Measurements from ENCODE around the gene DCAF8L2. TPM values are rescaled to one million over a fixed set of nuclear protein-coding genes. Genes with fewer than 3 reads are reported as not detected.

The DCAF8L2 gene
- total RNA-seq, result not detected

GRCh38 chrX:27590044-27590443, at the start of gene DCAF8L2:
DCAF8L2 (plus strand) TSS chrX:27590344; CDS start chrX:27746896, 156,552 bp downstream.

Other genes starting within 250 kb of the DCAF8L2 start
- not detected for gene PPP4R3C, start 127.0 kb upstream of the DCAF8L2 start, total RNA-seq
- not detected for gene MAGEB10, start 217.6 kb downstream of the DCAF8L2 start, total RNA-seq